ENCODE data around the gene TST.

The TST gene

DNA sequence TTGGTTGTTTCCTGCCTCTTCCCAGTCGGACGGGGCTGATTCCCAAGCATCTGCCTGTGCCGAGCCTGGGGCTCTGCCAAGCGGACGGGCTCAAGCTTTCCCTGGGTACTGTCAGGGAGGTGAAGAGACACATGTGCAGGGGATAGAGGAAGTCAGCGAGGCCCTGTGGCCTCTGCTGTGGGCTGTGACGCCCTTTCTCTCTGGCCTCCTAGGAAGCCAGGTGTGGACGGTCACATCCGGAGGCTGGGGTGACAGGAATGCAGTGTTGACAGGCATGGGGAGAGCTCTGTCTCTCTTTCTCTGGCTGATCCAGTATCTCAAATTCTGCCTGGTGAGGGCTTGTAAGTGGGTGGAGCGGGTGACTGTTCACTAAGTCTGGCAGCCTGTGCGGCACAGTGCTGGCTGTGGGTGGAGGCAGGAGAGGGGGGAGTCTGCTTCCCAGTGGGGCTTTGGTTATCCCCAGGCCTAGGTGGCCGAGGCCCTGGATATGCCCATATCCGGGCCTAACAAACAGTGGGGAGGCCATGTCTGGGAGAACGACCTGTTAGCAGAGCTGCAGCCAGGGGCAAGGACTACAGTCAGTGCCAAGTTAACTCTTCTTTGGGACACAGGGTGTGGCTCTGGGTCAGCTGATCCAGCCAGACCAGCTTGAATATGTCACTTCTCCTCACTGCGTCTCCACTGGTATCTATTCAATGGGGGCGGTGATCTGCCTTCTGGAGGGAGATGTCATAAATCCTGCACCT is 34.2 kb upstream of the TST start:
- DNase-seq (ENCODE audit: low read depth), result no peak

DNA sequence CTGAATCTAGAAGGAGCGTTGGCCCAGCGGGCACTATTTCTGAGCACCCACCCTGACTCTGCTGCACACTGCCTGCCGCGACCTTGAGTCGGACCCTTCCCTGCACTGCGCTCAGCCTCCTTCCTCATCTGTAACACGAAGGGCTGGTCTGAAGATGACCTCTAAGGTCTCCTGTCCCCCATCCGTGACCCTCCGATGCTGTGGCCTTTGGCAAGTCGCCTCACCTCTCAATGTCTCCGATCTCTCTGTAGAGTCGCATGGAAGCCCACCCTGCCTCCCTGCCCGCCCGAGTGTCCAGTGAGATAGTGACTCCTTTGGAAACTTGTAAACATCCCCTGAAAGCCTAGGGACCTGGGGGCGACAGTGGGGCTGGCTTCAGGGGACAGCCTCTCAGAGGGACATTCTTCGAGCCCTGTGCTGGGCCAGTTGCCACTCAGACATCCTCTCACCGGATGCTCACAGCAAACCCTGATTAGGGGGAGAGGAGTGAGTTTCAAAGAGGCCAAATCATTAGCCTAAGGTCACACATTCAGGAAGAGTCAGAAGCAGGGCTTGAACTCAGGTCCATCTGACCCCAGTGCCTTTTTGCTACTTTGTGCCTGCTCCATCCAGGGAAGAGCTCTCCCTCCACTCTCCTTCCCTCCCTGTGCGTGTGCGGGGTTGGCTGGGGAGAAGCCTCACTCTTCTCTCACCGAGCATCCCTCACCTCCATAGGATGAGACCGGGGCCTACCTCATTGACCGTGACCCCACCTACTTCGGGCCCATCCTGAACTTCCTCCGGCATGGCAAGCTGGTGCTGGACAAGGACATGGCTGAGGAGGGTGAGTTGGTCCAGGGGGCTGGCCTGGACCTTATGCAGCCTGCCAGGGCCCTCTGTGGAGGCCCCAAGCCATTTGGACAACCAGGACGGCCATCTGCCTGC is 33.4 kb upstream of the TST start:
- no peak for DNase-seq (ENCODE audit: low read depth)

DNA sequence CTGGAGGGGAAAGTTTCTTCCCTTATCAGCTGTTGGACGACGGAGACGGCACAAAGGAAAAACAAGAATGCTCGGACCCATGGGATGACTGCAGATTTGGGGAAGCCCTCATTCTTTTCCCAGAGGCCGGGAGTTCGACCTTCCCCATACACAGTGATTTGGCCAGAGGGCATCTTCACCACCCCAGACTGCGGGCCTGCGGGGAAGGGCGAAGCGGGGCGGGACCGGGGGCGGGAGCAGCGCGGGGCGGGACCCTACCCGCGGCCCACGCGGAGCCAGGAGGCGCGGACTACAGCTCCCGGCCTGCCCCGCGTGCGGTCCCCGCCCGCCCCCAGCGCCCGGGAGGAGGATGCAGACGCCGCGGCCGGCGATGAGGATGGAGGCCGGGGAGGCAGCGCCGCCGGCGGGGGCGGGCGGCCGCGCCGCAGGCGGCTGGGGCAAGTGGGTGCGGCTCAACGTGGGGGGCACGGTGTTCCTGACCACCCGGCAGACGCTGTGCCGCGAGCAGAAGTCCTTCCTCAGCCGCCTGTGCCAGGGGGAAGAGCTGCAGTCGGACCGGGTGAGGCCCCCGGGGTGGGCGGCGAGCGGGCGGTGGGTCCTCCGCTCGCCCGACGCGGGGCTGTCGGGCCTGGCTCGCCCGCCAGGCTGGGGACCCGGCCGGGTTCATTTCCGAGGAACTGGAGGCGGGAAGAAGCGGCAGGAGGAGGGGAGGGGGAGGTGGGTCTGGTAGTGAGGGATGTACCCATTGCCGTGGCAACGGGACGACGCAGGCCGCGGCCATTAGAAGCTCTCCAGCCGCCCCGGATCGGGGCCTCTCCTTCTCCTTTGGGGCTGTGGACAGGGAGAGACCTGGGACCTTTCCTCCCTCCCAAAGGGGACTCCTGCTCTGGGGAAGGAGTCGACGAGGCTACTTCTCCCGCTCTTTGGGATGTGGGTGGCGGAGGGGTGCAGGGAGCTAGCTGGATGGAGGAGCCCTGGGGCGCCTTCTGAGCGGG is 32.4 kb upstream of the TST start, which contains the start of gene KCTD17:
KCTD17 (plus strand) TSS at position 352 of the 995 bp plus-strand sequence; CDS start at position 371, 19 bp downstream.
- peak; percentile 54 for DNase-seq (ENCODE audit: low read depth)

DNA sequence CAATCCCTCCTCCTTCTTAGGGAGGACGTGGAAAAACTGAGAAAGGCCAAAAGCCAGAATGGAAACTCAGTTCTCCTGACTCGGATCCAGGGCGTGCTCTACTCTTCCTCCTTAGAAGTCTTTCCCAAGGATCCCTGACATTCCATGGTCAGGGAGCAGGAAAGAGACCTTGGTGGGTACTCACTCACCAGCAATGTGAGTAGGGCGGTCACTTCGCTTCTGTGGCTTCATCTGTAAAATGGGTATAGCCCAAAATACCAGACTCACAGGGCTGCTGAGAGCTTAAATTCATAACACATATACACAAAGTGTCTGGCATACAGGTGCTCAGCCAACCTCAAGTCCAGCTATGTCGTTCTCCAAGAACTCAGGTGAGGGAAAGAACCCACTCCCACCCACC is 31.7 kb upstream of the TST start:
- no peak for DNase-seq (ENCODE audit: low read depth)

DNA sequence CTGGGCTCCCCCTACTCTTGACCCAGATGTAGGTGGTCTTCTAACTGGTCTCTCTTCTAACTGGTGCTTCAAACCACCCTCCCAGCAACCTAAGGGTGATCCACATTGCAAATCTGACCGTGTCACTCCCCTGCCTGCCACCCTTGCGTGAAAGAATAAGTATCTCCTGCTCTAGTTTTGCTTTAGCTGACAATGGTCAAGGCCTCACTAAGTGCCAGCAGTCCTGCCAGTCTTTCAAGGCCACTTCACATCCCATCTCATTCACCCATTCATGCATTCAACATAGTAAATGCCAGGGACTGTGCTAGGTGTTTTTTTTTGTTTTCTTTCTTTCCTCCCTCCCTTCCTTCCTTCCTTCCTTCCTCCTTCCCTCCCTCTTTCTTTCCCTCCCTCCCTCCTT is 30.0 kb upstream of the TST start:
- no peak for DNase-seq (ENCODE audit: low read depth)

DNA sequence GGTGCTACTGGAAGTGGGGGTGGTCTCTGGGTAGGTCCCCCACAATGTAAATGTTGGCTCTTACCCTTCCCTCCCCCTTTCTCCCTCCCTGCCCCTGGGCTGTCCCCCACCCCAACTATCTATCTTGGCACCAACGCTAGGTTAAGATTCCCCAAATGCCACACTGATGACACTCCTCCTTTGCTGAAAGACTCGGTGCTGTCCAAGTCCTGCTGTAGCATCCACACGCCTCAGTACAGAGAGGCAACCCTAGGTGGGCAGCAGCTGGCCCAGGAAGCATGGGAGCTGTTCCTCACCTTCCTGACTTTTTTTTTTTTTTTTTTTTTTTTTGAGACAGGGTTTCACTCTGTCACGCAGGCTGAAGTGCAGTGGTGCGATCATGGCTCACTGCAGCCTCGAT is 28.9 kb upstream of the TST start:
- no peak for DNase-seq (ENCODE audit: low read depth)

DNA sequence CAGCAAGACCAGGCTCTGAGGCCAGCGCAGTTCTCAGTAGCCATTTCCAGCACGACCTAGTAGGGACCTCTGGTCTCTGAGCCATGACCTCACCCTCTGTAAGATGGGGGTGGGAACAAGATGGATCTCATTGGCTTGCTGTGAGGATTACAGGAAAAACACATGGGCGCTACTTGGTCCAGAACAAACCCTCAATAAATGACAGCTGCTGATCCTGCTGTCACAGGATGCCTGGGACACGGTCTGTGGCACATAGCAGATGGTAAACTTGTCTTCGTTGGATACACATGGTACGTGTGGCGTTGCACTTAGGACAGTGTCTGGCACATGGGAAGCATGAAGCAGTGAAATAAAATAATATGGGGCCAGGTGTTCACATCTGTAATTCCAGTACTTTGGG is 27.8 kb upstream of the TST start:
- DNase-seq (ENCODE audit: low read depth), result no peak

DNA sequence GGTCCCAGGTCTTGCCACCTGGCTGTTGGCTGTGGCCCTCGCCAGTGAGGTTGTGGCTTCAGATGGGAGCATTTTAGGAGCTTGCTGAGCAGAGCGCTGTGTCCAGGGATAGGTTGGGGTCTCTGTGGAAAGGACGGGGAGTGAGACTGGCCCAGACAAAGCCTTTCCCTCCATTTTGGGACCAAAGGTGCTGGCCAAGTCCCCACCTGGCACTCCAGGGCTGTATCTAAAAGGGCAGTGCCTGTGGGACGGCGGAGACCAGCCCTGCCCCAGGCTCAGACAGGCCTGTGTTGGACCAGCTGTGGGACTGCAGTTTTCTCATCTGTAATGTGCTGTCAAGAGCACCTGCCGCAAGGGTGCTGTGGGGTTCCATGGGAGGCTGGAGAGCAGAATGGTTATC is 27.3 kb upstream of the TST start:
- DNase-seq (ENCODE audit: low read depth), result no peak

GRCh38 chr22:37045958-37046357 is 26.7 kb upstream of the TST start:
- DNase-seq (ENCODE audit: low read depth), result no peak

- DNase-seq (ENCODE audit: low read depth), result no peak
Measured at GRCh38 chr22:37044634-37045625, 25.7 kb upstream of the TST start.

GRCh38 chr22:37043828-37044538 is 24.7 kb upstream of the TST start:
- no peak for DNase-seq (ENCODE audit: low read depth)

DNA sequence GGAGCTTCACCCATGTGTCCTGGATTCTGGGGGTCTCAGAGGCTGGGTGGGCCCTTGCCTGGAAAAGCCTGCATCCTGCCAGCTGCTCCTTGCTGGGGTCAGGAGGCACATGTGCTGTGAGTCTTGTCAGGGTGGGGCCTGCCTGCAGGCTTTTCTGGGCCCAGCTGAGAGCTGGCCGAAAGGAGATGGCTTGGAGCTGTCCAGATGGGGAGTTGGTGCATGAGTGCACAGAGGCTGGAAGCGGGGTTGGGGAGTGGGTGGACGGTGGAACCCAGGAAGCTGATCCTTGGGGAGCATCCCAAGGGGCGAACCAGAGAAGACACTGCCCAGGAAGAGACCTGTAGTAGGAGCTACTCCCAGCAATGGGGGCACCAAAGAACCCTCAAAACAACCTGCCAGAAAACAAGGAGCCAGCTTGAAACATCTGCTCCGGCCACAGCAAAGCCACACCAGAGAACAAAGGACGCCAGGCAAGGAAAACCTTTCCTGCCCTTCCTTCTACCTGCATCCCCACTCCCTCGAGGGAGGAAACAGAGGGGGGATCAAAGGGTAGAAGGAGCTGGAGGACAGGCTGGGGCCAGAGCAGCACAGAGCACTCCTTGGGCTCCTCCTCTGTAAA is 24.1 kb upstream of the TST start:
- DNase-seq (ENCODE audit: low read depth), result no peak

- DNase-seq (ENCODE audit: low read depth), result no peak
Measured at GRCh38 chr22:37039466-37039865, 20.2 kb upstream of the TST start.

DNA sequence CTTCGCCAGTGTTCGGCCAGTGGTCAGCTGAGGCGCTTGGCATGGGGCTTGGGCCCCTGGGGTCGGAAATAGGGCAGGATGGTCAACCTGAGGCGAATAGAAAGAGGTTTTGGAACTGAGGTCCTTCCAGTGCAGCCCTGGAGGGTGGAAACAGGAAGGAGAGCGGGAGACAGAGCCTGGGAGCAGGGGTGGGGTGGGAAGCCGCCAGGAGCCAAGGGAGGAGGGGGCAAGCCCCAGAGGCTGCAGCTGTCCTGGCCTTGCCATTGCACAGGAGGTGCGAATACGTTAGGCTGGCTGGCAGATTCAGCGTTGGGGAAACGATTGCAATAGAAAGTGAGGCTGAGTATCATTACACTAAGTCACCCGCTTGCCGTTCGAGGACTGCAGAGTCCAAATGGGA is 18.4 kb upstream of the TST start:
- no peak for DNase-seq (ENCODE audit: low read depth)

DNA sequence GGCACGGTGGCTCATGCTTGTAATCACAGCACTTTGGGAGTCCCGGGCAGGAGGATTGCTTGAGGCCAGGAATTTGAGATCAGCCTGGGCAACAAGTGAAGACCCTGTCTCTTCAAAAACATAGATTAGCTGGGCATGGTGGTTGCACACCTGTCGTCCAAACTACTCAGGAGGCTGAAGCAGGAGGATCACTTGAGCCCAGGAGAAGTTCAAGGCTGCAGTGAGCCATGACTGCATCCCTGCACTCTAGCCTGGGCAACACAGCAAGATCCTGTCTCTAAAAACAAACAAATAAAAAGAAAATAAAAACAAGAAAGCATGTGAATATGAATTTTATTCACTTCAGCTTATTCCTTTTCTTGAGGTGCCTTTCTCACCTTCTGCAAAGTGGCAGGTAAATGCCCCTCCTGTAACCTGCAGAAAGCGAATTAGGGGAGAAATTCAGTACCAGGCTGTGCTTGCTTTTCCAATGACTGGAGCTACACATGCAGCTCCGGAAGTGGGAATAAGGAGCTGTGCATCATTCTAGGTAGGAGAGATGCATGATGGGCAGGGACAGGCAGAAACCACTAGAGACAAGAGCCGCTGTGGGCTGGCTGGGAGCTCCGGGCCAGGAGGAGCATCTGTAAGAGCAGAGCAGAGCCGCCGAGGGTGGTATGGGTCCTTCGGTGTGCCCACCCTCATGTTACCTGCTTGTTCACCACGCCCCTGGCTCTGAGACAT is 17.6 kb upstream of the TST start:
- DNase-seq (ENCODE audit: low read depth), result no peak

DNA sequence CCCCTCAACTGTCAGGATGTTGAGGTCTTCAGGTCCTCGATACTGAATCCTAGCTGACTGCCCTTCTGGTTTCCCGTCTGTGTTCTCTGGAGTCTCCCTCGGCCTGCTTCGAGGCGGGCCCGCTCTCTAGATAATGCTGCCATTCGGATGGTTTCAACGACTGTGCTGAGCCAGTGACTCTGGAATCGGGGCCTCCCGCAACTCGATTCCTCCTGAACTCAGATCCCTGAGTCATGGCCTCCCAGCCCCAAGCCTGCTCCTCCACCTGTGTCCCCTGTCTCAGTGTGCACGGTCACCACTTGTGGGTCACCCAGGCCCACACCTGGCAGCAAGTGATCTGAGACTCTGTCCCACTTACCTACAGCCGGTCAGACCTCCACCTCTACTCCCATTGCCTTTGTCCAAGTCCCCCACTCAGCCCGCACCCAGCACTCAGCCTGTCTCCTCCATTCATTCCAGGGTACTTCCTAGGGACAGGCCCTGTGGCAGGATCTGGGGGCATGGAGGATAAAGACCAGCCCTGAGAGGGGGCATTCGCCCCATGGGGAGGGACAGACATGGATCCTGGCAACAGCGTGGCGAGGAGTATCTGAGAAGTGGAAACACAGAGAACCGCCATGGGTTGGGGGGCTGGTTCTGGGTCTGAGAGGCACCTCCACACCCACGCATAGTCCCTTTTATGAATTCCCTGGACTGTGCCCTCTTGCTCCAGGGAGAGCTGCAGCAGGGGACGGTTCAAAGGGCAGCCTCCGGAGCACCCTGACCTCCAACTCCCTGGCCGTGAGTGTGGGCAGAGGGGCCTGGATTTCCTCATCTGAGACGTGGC is 14.6 kb upstream of the TST start:
- DNase-seq (ENCODE audit: low read depth), result no peak

DNA sequence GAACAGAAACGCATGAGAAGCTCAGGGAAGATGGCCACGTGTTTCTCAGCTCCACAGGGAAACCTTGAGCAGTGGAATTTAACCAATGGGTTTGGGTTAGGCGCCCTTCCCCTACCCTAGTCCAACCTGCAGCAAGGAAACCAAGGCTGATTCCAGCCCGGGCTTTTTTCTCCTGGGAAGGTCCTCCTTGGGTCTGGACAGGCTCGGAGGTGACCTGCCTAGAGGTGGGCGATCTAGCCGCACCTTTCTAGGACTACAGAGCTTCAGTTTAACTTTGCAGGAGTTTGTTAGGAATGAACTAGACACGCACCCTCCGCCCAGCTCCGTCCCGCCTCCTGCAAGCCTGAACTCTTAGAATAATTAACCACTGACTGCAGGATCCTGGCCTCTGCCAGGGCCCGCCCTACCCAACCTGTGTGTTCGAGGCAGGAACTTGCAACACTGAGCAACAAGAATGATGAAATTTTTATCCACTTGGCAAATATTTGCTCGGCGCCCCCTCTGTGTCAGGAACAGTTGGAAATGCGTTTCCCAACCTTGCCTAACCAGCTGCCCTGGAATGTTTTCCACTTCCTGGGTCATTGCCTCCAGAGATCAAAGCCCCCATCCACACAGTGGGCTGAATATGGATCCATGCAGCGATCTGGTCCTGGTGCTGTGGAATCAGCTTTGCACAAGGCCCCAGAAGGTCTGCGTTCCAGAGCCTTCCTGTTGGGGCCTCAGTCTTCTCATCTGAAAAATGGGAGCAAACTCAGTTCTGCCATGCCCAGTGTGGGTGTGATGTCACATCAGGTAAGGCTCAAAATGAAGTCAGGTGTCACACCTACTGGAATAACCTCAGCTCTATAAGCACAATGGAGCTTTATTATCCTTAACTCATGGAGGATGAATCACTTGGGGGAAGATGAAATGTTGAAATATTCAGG is 13.6 kb upstream of the TST start:
- DNase-seq (ENCODE audit: low read depth), result no peak

All from T follicular helper cell (primary cell).